ENCODE measurements around the gene SLC1A2.

SLC1A2 gene

GRCh38 chr11:35262735-35263134, 156.6 kb downstream of the SLC1A2 start:
- DNase-seq, result no peak

- no peak for DNase-seq
Measured at GRCh38 chr11:35262056-35262455, 157.3 kb downstream of the SLC1A2 start.

- no peak for DNase-seq
Measured at GRCh38 chr11:35261197-35261596, 158.2 kb downstream of the SLC1A2 start.

GRCh38 chr11:35260342-35260985, 158.9 kb downstream of the SLC1A2 start:
- no peak for DNase-seq

GRCh38 chr11:35259529-35259928, 159.8 kb downstream of the SLC1A2 start:
- DNase-seq, result no peak

GRCh38 chr11:35257281-35257680, 162.1 kb downstream of the SLC1A2 start:
- DNase-seq, result no peak

GRCh38 chr11:35256296-35256695, 163.1 kb downstream of the SLC1A2 start:
- no peak for DNase-seq

GRCh38 chr11:35255514-35255913, 163.8 kb downstream of the SLC1A2 start:
- no peak for DNase-seq

DNA sequence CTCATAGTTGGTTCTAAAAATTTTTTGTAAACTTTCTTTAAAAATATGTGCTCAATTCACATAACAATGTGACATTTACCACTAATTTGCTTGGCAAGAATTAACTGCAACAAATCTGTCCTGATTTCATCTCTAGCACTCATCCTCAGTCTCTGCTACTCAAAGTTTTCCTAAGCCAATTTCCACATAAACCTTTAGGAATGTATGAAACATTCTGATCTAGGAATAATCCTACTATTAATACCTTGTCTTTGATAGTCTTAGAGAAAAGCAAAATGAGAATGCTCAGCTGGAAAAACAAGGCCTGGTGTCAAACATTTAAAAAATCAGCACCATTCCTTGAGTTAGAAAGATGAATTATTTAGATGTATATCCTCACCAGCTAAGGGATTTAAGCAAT, 166.1 kb downstream of the SLC1A2 start:
- no peak for DNase-seq

DNA sequence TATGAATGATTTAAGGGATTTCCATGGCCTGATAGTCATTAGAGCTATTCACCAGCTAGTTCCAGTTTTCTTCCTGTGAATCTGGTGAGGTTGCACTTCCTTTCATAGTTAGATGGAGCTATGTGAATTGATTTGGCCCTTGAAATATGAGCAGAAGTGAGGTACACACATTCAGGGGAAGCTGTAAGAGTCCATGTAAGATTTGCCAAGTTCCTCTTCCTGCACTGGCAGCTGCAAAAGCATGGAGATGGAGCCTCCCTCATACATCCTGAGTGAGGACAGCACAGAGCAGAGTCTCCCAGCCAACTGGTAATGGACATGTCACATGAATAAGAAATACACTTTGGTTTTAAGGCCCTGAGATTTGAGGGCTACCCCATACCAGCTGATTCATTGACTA, 168.7 kb downstream of the SLC1A2 start:
- no peak for DNase-seq

DNA sequence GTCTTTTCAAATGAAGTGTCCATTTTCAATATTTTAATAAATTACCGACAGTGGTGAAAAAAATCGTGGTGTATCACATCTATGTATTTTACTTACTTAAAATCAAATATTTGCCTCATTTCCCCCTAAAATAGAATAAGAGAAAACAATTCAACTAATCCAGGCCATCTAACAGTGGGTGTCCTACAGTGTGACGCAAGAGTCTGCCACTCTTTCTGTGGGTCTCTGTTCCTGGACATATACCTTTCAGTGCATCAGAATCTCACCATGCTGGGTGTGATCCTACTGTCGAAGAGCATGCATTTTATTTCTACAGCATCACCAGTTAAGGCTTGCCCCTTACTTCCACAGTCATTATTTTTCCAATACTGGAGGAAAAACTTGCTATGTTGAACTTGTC, 169.2 kb downstream of the SLC1A2 start:
- no peak for DNase-seq

- no peak for DNase-seq
Measured at GRCh38 chr11:35248558-35249323, 170.6 kb downstream of the SLC1A2 start.

GRCh38 chr11:35247863-35248262, 171.5 kb downstream of the SLC1A2 start:
- DNase-seq, result no peak

- DNase-seq, result peak; percentile 81
Measured at GRCh38 chr11:35247428-35247827, 171.9 kb downstream of the SLC1A2 start.

DNA sequence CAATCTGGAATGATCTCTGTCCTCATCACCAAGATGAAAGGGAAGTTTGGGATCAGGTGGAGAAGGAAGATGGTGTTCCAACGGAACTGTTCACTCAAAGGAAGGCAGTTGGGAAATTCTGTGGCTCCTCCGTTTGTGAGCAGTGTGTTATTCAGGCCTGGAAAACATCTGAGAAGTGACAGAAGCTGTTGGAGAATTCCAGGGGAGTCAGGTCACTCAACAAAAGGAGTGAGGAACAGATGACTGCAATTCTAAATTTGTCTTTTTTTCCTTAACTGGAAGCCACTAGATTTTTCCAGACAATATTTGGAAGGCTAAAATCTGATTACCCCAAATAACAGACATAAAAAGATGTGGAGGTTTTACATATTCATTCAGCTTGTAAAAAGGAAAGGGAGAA, 172.6 kb downstream of the SLC1A2 start:
- DNase-seq, result no peak

- no peak for DNase-seq
Measured at GRCh38 chr11:35245786-35246185, 173.6 kb downstream of the SLC1A2 start.

DNA sequence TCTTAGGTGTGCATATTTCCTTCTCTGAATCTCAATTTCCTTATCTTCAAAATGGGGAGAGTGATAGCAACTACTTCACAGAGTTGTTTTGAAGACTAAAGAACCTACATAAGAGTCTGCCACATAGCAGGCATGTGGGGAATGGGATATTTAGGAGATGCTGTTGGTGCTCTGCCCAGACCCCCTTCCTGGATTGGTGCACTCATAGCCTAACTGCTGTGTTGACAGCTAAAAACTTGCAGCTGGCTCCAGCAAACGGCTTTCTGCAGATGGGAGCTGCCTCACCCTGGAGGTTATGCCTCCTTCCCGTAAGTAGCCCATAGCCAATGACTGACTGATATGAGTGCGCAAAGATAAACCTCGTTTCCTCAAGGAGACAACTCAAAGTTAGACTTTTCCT, 174.3 kb downstream of the SLC1A2 start:
- no peak for DNase-seq

DNA sequence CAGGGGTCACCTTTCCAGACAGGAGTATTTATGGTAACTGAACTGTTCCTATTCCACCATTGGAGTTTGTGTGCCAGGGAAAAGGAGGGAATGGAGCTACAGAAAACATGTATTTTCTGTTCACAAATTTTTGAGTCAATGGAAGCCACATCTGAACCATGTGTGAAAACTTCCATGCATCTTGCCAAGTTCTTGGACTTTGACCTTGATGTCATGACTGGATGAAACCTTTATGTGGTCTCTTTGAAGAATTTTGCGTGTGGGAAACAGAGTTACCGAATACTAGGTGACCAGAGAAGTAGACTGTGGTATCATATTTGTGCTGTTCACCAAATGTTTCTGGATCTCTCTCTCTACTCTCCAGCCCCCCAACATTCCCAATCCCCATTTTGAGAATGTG, 175.6 kb downstream of the SLC1A2 start:
- DNase-seq, result no peak

GRCh38 chr11:35242412-35243242, 176.7 kb downstream of the SLC1A2 start:
- DNase-seq, result no peak

- DNase-seq, result no peak
Measured at GRCh38 chr11:35241531-35241930, 177.8 kb downstream of the SLC1A2 start.

DNA sequence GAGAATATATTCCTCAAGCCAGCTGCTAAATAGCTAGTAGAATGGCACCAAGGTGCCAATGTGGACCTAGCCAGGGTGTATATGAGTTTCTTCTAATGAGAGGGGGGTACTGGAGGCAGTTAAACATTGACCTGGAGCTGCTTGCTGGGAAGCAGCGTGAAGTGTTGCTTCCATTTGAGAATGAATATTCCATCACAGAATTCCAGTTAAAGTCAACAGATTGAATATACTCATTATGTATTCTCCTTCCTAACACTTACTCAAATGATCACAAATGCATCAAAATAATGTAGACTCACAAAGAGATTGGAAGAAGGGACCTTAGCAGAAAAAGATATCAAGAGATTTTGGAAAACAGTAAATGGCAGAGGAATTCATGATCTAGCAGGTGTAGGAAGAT, 178.3 kb downstream of the SLC1A2 start:
- DNase-seq, result no peak

GRCh38 chr11:35239471-35240075, 179.8 kb downstream of the SLC1A2 start:
- no peak for DNase-seq

DNA sequence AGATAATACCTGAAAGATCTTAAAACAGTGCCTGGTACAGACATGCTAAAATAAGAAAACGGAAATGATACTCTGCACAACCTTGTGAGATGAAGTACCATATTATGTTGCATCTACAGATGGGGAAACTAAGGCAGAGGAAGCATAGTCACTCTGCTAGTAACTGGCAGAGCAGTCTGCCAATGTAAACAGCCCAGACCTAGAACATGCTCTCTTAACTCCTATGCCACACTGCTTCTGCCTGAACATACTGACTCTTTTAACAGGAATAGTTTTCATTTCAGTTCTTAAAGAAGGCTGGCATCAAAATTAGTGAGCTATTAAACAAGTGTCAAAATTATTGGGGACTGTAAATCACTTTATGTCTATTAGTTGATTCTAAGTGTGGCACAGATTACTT, 180.5 kb downstream of the SLC1A2 start:
- DNase-seq, result no peak
